Smooth muscle cell (in vitro differentiated cells): ENCODE results near the gene MSANTD1. TPM values are rescaled to one million over a fixed set of nuclear protein-coding genes. Genes with fewer than 3 reads are reported as not detected.

Source experiments
- DNase-seq: peaks from one replicate; lab custom pipeline; 2025; ENCODE audit not compliant: unreplicated experiment; lab: John Stamatoyannopoulos, UW
- H2AFZ ChIP-seq: fragments of 200-600 bp; sonication (generic); 2 replicates; pipeline ENCODE4 v1.6.0; 2016; ENCODE audit warnings: antibody characterized with exemption, low read depth, mild to moderate bottlenecking
- H3F3A ChIP-seq: fragments of 200-600 bp; sonication (generic); 2 replicates; pipeline ENCODE4 v1.6.0; 2017; ENCODE audit warnings: antibody characterized with exemption, low read depth
- H3K27ac ChIP-seq: fragments of 200-600 bp; sonication (generic); 2 replicates; pipeline ENCODE4 v1.5.1; 2016; ENCODE audit warnings: low read depth, mild to moderate bottlenecking
- H3K27me3 ChIP-seq: fragments of 200-600 bp; sonication (generic); 2 replicates; pipeline ENCODE4 v1.6.1; 2016; ENCODE audit warnings: low read depth, mild to moderate bottlenecking
- H3K36me3 ChIP-seq: fragments of 200-600 bp; sonication (generic); 2 replicates; pipeline ENCODE4 v1.5.1; 2016; ENCODE audit warnings: low read depth
- H3K4me1 ChIP-seq: fragments of 200-600 bp; sonication (generic); 2 replicates; pipeline ENCODE4 v1.5.1; 2016; ENCODE audit warnings: low read depth
- H3K4me2 ChIP-seq: fragments of 200-600 bp; sonication (generic); 2 replicates; pipeline ENCODE4 v1.6.0; 2016; ENCODE audit warnings: mild to moderate bottlenecking
- H3K4me3 ChIP-seq: fragments of 200-600 bp; sonication (generic); 2 replicates; pipeline ENCODE4 v1.5.1; 2016; ENCODE audit warnings: mild to moderate bottlenecking
- H3K79me2 ChIP-seq: fragments of 200-600 bp; sonication (generic); 2 replicates; pipeline ENCODE4 v1.6.0; 2016; ENCODE audit warnings: low read depth, mild to moderate bottlenecking
- H3K9ac ChIP-seq: fragments of 200-600 bp; sonication (generic); 2 replicates; pipeline ENCODE4 v1.6.0; 2016; ENCODE audit warnings: low read depth
- H3K9me3 ChIP-seq: fragments of 200-600 bp; sonication (generic); replicated peaks from 2 replicates; pipeline ENCODE4 v1.5.1; 2016; ENCODE audit warnings: low read depth
- H4K20me1 ChIP-seq: fragments of 200-600 bp; sonication (generic); 2 replicates; pipeline ENCODE4 v1.6.0; 2016; ENCODE audit warnings: low read depth
- WGBS: methylation state at CpG from one replicate; pipeline ENCODE4 v1.1.7; 2016; ENCODE audit warnings: low lambda C conversion rate; 5-methylcytosine and 5-hydroxymethylcytosine counted together
- polyA plus RNA-seq: library from polyadenylated mRNA; unstranded; fragments of >200 nt; fragmentation: Nextera tagmentation; extraction: Ambion mirVana; gene quantifications from 2 replicates; pipeline ENCODE4 v1.2.1, GENCODE V29; 2016
- total RNA-seq: library from RNA; depleted of rRNA; stranded (reverse); fragments of >200 nt; gene quantifications from 2 replicates; pipeline ENCODE4 v1.2.3, GENCODE V29; 2014
- TF ChIP-seq, protein P1 (sequence below): fragments of 200-600 bp; sonication (generic); IDR thresholded peaks from 2 replicates; pipeline ENCODE4 v1.5.1; 2017; ENCODE audit warnings: borderline replicate concordance, mild to moderate bottlenecking, antibody characterized with exemption; ENCODE audit not compliant: insufficient read depth, poor library complexity, severe bottlenecking

The MSANTD1 gene
- total and polyA plus RNA-seq, 2 experiments from 2014 or later, result 0.30 to 1.4 TPM

DNA sequence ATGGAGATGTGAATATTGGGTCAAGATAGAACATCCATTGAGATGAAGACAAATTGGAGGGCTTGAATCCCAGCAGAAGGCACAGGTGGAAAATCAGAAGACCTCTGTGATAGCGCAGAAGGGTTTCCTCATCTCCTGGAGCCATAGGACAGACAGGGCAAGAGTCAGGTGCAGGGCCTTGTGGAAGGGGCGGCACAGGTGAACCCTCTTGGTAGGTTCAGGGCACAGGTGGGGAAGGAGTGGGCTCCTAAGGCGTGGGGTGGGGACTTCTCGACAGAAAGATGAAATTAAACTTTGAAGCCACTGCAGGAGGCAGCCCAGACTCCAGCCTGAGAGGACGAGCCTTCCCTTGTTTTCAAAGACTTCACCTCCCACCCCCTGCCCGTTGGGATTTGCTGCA is 34.5 kb downstream of the MSANTD1 start:
- TF ChIP-seq, protein P1, sequence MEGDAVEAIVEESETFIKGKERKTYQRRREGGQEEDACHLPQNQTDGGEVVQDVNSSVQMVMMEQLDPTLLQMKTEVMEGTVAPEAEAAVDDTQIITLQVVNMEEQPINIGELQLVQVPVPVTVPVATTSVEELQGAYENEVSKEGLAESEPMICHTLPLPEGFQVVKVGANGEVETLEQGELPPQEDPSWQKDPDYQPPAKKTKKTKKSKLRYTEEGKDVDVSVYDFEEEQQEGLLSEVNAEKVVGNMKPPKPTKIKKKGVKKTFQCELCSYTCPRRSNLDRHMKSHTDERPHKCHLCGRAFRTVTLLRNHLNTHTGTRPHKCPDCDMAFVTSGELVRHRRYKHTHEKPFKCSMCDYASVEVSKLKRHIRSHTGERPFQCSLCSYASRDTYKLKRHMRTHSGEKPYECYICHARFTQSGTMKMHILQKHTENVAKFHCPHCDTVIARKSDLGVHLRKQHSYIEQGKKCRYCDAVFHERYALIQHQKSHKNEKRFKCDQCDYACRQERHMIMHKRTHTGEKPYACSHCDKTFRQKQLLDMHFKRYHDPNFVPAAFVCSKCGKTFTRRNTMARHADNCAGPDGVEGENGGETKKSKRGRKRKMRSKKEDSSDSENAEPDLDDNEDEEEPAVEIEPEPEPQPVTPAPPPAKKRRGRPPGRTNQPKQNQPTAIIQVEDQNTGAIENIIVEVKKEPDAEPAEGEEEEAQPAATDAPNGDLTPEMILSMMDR, result no peak
- H3K4me2 ChIP-seq, result no peak overlapping the region
- H3K79me2 ChIP-seq, result no peaks in the 10 kb centered on the region
- no peak overlapping the region for H3K4me3 ChIP-seq
- H4K20me1 ChIP-seq, result no peaks in the 10 kb centered on the region
- H3K4me1 ChIP-seq, result no peaks in the 10 kb centered on the region
- no peak overlapping the region for H2AFZ ChIP-seq
- H3K27ac ChIP-seq, result no peak overlapping the region
- H3K27me3 ChIP-seq, result no peaks in the 10 kb centered on the region
- H3F3A ChIP-seq, result no peaks in the 10 kb centered on the region
- no peak overlapping the region for H3K9ac ChIP-seq
- WGBS, result 88% methylated on average over 6 of the region's 6 CpGs
- H3K9me3 ChIP-seq, result no peaks in the 10 kb centered on the region
- H3K36me3 ChIP-seq, result no peaks in the 10 kb centered on the region
- no peak for DNase-seq

DNA sequence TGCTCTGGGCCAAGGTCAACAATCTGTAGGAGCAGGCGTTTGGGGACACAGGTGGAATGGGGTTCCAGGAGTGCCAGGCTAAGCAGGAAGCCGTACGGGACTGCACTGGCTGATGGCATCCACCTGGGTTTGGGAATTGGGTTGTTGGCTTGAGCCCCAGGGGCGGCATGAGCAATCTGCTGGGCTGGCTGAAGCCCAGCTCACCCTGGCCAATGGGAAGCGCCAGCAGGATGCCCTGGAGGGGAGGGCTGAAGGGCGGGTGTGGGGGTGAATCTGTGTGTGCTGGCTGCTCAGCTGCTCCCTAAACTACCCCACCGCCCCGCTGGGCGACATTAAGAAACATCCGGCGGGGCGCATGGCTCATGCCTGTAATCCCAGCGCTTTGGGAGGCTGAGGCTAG is 35.0 kb downstream of the MSANTD1 start:
- H2AFZ ChIP-seq, result no peak overlapping the region
- H3K27ac ChIP-seq, result no peak overlapping the region
- no peaks in the 10 kb centered on the region for H3K79me2 ChIP-seq
- TF ChIP-seq, protein P1, result no peak
- no peak overlapping the region for H3K9ac ChIP-seq
- 96% methylated on average over 13 of the region's 13 CpGs for WGBS
- H4K20me1 ChIP-seq, result no peaks in the 10 kb centered on the region
- H3K27me3 ChIP-seq, result no peaks in the 10 kb centered on the region
- H3K4me1 ChIP-seq, result no peaks in the 10 kb centered on the region
- H3K9me3 ChIP-seq, result no peaks in the 10 kb centered on the region
- H3K4me3 ChIP-seq, result no peak overlapping the region
- DNase-seq, result no peak
- no peak overlapping the region for H3K4me2 ChIP-seq
- H3F3A ChIP-seq, result no peaks in the 10 kb centered on the region
- no peaks in the 10 kb centered on the region for H3K36me3 ChIP-seq

DNA sequence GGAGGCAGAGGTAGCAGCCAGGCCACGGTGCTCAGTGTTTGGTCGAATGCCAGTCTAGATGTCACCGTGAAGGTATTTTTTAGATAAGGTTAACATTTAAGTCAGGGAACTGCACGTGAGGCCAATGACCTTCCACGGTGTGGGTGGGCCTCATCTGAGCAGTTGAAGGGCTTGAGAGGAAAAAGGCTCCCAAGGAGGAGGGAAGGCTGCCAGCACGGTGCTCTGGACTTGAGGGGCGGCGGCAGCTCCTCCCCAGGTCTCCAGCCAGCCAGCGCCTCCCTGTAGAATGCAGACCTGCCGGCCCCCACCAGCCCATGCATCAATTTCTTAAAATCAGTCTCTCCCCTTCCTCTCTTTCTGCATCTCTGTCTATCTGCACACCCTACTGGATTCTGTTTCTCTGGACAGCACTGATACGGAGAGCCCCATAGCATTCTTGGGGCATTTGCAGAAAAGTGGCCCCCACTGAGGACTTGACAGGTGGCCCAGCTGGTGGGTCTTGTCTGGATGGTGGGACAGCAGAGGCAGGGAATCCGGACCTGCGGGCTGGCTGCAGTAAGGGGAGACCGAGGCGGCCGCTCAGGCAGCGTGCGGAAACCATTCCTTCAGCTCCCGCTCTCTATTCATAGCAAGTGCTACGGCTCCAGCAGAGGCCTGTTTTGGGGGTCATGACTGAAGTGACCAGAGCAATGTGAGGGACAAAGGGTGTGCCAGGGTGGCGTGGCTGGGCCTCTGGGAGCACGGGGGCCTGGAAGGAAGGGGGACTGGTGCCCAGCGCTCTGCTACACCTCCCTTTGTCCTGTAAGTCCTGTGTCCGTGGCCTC is 36.0 kb downstream of the MSANTD1 start:
- Histone ChIP-seq H3K9me3 (no peaks in the 10 kb centered on the region), H3K79me2 (no peaks in the 10 kb centered on the region), H3K27me3 (no peaks in the 10 kb centered on the region), H3K27ac (no peak overlapping the region), H3K4me2 (no peak overlapping the region), H3K9ac (no peak overlapping the region), H2AFZ (no peak overlapping the region), H3K4me3 (no peak overlapping the region), H4K20me1 (no peaks in the 10 kb centered on the region), H3K36me3 (no peaks in the 10 kb centered on the region), H3F3A (no peaks in the 10 kb centered on the region), H3K4me1 (no peaks in the 10 kb centered on the region)
- no peak for DNase-seq
- TF ChIP-seq, protein P1, result no peak
- 94% methylated on average over 23 of the region's 24 CpGs for WGBS
